ENCODE measurements around the gene APOBEC3H.
"Not testable (repeated sequence)": the region's sequence is repeated elsewhere in the genome, so short reads cannot be mapped to it uniquely, and the experiment has no call there.

The APOBEC3H gene

DNA sequence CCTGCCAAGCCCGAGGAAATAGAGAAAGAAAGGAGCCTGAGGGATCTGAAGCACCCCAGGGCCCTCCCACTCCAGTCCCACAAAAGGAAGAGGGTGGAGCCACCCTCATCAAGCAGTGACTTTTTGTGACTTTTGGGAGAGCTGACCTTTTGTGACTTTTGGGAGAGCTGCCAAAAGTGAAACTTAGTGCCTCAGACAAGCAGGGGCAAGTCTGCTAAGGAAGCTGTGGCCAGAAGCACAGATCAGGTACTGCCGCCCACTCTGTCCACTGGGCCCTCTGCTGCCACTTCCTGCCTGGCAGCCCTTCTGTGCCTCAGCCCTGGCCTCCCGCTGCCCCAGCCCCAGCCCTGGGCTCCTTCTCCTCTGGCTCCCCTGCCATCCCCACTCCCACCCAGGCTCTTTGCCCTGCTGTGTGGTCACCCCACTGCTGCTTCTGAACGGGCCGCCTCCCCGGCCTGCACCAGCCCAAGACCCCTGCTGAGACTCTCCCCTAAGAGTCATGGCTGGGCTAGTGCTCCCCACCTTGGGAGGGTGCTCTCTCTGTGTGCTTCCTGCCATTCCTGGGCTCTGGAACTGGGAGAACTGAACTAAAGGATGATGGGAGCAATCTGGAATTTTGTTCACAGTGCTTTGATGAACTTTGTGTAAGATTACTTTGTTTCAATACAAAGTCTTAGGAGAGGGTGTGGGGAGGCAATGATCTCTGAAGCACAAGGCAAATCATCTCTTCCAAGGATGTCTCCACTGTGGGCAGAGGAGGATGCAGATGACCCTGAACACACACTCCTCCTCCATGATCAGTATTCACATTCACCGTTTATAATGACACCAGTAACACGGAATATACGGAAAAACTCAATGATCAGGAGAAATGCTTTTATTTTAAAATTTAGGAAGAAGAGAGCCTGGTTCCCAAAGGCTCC is at the start of gene APOBEC3H:
TSS of gene APOBEC3H (plus strand) at position 147 of the 923 bp plus-strand sequence. CDS start 3,035 bp downstream, outside the sequence.
- ChIA-PET POLR2A (no interaction called here), CTCF (interaction anchor here (0.9 kb wide), 1 partner anchor 90 kb away, joined by 3 read pairs; no protein-coding TSS in a partner anchor)
- TF ChIP-seq, protein P1, sequence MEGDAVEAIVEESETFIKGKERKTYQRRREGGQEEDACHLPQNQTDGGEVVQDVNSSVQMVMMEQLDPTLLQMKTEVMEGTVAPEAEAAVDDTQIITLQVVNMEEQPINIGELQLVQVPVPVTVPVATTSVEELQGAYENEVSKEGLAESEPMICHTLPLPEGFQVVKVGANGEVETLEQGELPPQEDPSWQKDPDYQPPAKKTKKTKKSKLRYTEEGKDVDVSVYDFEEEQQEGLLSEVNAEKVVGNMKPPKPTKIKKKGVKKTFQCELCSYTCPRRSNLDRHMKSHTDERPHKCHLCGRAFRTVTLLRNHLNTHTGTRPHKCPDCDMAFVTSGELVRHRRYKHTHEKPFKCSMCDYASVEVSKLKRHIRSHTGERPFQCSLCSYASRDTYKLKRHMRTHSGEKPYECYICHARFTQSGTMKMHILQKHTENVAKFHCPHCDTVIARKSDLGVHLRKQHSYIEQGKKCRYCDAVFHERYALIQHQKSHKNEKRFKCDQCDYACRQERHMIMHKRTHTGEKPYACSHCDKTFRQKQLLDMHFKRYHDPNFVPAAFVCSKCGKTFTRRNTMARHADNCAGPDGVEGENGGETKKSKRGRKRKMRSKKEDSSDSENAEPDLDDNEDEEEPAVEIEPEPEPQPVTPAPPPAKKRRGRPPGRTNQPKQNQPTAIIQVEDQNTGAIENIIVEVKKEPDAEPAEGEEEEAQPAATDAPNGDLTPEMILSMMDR (IDR thresholded peaks at IDR 0.05; ENCODE audit: insufficient read depth, low read length, missing control alignments), result no peak
- DNase-seq (ENCODE audit: low read depth, low spot score), result no peak
- H3K4me3 ChIP-seq (ENCODE audit: low read depth, low read length), result no peak within 1 kb of the TSS

DNA sequence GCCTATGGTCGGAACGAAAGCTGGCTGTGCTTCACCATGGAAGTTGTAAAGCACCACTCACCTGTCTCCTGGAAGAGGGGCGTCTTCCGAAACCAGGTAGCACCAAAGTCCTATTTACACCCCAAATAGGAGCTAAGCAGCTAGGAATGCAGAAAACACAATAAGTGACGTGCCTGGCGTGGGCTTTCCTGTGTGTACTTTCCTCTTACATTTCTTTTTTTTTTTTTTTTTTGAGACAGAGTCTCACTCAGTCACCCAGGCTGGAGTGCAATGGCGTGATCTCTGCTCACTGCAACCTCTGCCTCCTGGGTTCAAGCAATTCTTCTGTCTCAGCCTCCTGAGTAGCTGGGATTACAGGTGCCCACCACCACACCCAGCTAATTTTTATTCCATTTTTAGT is 47.6 kb upstream of the APOBEC3H start:
- POLR2A ChIA-PET, result interaction anchor here (0.6 kb wide), 1 partner anchor 54 kb away, joined by 3 read pairs; no protein-coding TSS in a partner anchor
- DNase-seq (ENCODE audit: low read depth, low spot score); H3K4me3 ChIP-seq (ENCODE audit: low read depth, low read length): not testable (repeated sequence)
- CTCF ChIA-PET, result interaction anchor here (0.6 to 1.3 kb wide), 3 partner anchors 16 to 280 kb away, joined by 3 to 4 read pairs (median 3); no protein-coding TSS in a partner anchor

DNA sequence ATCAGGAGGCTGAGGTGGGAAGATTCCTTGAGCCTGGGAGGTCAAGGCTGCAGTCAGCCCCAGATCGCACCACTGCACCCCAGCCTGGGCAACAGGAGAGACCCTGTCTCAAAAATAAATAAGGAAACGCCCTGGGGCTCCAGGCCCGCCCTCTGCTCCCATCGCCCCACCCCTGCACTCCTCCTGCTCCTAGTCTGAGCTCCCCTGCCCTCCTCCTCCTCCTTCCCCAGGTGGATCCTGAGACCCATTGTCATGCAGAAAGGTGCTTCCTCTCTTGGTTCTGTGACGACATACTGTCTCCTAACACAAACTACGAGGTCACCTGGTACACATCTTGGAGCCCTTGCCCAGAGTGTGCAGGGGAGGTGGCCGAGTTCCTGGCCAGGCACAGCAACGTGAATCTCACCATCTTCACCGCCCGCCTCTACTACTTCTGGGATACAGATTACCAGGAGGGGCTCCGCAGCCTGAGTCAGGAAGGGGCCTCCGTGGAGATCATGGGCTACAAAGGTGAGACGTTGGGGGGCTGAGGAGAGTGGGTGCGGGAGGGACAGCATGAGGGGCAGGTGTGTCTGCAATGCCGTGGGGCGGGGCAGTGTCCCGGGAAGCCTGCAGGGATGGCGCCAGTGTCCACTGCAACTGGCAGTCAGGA is 45.1 kb upstream of the APOBEC3H start:
- POLR2A ChIA-PET; H3K4me3 ChIP-seq (ENCODE audit: low read depth, low read length); DNase-seq (ENCODE audit: low read depth, low spot score); CTCF ChIA-PET: not testable (repeated sequence)

DNA sequence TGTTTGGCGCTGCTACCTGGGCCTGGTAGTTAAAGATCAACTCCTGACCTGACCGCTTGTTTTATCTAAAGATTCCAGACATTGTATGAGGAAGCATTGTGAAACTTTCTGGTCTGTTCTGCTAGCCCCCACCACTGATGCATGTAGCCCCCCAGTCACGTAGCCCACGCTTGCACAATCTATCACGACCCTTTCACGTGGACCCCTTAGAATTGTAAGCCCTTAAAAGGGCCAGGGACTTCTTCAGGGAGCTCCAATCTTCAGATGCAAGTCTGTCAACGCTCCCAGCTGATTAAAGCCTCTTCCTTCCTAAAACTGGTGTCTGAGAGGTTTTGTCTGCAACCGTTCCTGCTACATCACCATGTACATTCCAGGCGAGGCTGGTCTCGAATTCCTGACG is 41.4 kb upstream of the APOBEC3H start:
- ChIA-PET POLR2A (no interaction called here), CTCF (no interaction called here)
- TF ChIP-seq, protein P1 (IDR thresholded peaks at IDR 0.05; ENCODE audit: insufficient read depth, low read length, missing control alignments), result no peak
- no peak for DNase-seq (ENCODE audit: low read depth, low spot score)
- H3K4me3 ChIP-seq (ENCODE audit: low read depth, low read length), result no peak overlapping the region

DNA sequence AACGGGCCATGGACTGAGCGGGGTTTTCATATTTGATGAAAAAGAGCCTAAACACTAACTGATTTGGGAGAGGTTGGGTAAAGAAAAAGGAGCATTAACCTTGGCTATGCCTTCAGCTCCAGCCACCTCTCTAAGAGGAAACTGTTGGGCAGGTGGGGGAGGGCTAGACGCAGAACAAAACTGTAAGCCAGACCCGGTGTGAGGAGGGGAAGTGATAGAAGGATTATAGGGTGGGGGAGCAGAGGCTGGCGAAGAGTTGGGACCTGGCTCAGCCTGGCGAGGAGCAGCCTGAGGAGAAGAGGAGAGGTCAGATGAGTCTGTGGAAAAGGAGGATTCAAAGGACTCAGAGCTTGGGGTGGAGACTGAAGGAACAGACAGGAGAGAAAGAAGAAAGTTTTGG is 35.8 kb upstream of the APOBEC3H start:
- H3K4me3 ChIP-seq (ENCODE audit: low read depth, low read length); POLR2A ChIA-PET; CTCF ChIA-PET: not testable (repeated sequence)

DNA sequence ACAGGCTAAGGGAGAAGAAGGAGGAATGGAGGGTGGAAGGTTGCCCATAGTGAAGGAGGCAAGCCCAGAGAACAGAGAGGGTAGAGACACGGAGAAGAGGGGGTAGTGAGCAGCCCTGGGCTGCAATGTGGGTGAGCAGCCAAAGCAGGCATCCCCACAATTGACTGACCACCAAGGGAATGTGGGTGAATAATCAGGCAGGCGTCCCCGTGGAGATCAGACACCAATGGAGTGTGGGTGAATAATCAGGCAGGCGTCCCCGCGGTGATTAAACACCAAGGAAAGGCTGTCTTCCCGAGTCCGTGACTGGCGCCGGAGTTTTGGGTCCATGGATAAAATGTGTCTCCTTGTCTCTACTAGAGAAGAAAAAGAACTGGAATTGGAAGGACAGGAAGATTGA is 35.1 kb upstream of the APOBEC3H start:
- H3K4me3 ChIP-seq (ENCODE audit: low read depth, low read length); POLR2A ChIA-PET; CTCF ChIA-PET; DNase-seq (ENCODE audit: low read depth, low spot score): not testable (repeated sequence)

More for the DNA sequence above, 35.8 kb upstream of the APOBEC3H start:
- not testable (repeated sequence) for DNase-seq (ENCODE audit: low read depth, low spot score)

DNA sequence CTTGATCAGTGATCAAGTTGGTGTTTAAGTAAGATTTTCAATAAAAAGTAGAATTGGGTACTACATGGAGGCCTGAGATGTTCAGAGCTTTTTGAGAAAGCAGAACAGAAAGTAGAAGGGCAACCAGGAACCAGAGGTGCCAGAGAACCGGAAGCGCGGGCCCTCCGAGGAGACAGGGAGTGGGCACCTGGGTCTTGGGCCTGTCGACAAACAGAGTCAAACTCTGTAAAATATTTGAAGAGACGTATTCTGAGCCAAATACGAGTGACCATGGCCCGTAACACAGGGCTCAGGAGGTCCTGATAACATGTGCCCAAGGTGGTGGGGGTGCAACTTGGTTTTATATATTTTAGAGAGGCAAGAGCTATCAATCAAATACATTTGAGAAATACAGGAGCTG is 33.1 kb upstream of the APOBEC3H start:
- H3K4me3 ChIP-seq (ENCODE audit: low read depth, low read length); POLR2A ChIA-PET; DNase-seq (ENCODE audit: low read depth, low spot score); CTCF ChIA-PET: not testable (repeated sequence)

DNA sequence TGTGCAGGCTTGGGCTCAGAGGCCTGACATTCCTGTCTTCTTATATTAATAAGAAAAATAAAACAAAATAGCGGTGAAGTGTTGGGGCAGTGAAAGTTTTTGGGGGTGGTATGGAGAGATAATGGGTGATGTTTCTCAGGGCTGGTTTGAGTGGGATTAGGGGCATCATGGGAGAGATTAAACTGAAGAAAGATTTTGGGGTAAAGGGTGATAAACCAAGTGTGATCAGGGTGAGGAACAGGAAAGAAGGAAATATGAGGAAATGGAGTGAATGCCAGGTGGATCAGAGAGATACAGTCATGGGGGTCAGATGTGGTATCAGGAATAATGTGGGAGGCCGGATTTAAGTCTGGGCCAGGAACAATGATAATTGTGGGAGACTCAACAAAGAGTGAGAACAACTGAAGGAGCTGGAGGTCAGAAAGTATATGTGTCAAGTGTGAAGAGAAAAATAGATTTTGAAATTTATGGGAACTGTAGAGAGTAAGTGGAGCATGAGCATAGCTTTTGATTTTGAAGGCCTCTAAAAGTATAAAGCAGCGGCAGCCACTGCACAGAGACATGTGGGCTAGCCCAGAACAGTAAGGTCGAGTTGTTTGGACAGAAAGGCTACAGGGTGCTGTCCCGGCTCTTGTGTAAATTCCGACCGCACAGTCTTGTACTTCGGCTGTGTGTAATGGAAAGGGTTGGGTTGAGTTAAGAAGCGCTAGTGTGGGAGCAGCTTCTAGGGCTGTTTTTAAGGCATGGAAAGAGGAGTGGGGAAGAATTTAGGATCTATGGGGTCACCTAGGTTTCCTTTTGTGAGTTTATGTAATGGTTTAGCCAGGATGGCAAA is 30.4 kb upstream of the APOBEC3H start:
- CTCF ChIA-PET; POLR2A ChIA-PET; H3K4me3 ChIP-seq (ENCODE audit: low read depth, low read length); DNase-seq (ENCODE audit: low read depth, low spot score): not testable (repeated sequence)

DNA sequence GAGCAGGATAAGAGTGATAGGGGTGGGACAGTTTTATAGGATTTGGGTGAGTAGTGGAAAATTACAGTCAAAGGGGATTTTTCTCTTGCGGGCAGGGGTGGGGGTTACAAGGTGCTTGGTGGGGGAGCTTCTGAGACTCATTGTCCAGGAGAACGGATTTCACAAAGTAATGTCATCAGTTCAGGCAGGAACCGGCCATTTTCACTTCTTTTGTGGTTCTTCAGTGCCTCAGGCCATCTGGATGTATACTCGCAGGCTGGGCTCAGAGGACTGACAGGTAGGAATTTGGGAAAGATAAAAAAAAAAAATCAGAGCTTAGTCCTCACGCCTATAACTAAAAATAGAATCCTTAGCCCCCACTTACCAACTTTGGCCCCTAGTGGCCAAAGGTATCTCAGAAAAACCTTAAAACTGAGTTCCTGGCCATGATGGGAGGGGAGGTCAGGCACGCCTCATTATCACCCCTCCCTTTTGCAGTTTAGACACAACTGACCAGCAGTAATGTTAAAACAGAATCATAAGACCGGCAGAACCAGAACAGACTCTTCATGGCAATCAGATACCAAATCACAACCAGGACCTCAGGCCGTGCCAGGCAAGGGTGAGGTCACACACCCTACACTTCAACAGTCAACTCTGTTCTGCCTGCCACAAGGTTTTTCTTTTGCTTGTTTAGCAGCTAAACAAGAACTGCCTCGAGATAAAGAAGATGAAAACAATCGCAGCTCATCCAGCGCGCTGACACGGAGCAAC is 28.8 kb upstream of the APOBEC3H start:
- ChIA-PET POLR2A (no interaction called here), CTCF (no interaction called here)
- no peak overlapping the region for H3K4me3 ChIP-seq (ENCODE audit: low read depth, low read length)
- DNase-seq (ENCODE audit: low read depth, low spot score), result no peak
- TF ChIP-seq, protein P1 (IDR thresholded peaks at IDR 0.05; ENCODE audit: insufficient read depth, low read length, missing control alignments), result no peak
